Tibial nerve (tissue), 4 donors: Measurements from ENCODE around the gene NCOA3. TPM values are rescaled to one million over a fixed set of nuclear protein-coding genes. Genes with fewer than 3 reads are reported as not detected.

ENCODE experiments used
- DNase-seq, 2 donors: peaks; one replicate each; pipeline ENCODE4 v3.0.0-alpha.2; 2019; ENCODE audit warnings: low spot score in 2 of 2
- H3K27ac ChIP-seq, 4 donors: fragments of 200-600 bp; sonication (generic) in 3 of 4; one replicate each; pipeline ENCODE4 v1.5.1; 2017 to 2019; ENCODE audit warnings: mild to moderate bottlenecking in 1 of 4
- H3K27me3 ChIP-seq, 2 donors: fragments of 200-600 bp; sonication (generic) in 1 of 2; one replicate each; pipeline versions ENCODE4 v1.5.1 to v1.6.0; 2017 to 2019
- H3K36me3 ChIP-seq, 3 donors: fragments of 200-600 bp; sonication (generic); one replicate each; pipeline ENCODE4 v1.5.1; 2018 to 2019
- H3K4me1 ChIP-seq, 4 donors: fragments of 200-600 bp; sonication (generic) in 3 of 4; one replicate each; pipeline ENCODE4 v1.5.1; 2017 to 2019
- H3K4me3 ChIP-seq, 4 donors: fragments of 200-600 bp; sonication (generic) in 3 of 4; one replicate each; pipeline ENCODE4 v1.5.1; 2017 to 2019; ENCODE audit warnings: mild to moderate bottlenecking in 1 of 4, moderate library complexity in 1 of 4
- H3K9me3 ChIP-seq, 4 donors: fragments of 200-600 bp; sonication (generic) in 3 of 4; one replicate each; pipeline ENCODE4 v1.5.1; 2017 to 2019
- EP300 ChIP-seq, 2 donors: sonication (generic); formaldehyde crosslinking; IDR thresholded peaks; one replicate each; pipeline ENCODE4 v1.6.1; 2017; ENCODE audit warnings: antibody characterized with exemption in 2 of 2, mild to moderate bottlenecking in 1 of 2
- POLR2A ChIP-seq, 2 donors: fragments of 450-650 bp; IDR thresholded peaks; one replicate each; pipeline ENCODE4 v1.6.1; 2017; ENCODE audit warnings: antibody characterized with exemption in 2 of 2, mild to moderate bottlenecking in 2 of 2, moderate library complexity in 2 of 2
- WGBS, 2 donors: methylation state at CpG; one replicate each; pipeline ENCODE4 v1.1.5; 2018; 5-methylcytosine and 5-hydroxymethylcytosine counted together
- total RNA-seq, 4 donors: library from RNA; depleted of rRNA; stranded (reverse); fragments of >200 nt; gene quantifications; one replicate each; pipeline ENCODE4 v1.1.0, GENCODE V29; 2016
- TF ChIP-seq, protein P1 (sequence below), 5 experiments: fragments of 200-600 bp in 3 of 5; fragments of 450-650 bp in 2 of 5; sonication (generic) in 3 of 5; IDR thresholded peaks; one replicate each; pipeline ENCODE4 v1.5.1; 2016 to 2019; ENCODE audit warnings: antibody characterized with exemption in 5 of 5, mild to moderate bottlenecking in 3 of 5, moderate library complexity in 2 of 5

Gene NCOA3
- total RNA-seq, 4 donors from 2014 or later = 38.0 to 48.9 (median 40.7) TPM

GRCh38 chr20:47631078-47631477, 129.4 kb downstream of the NCOA3 start:
- Histone ChIP-seq H3K9me3 (no peaks in the 10 kb centered on the region), H3K4me1 (no peaks in the 10 kb centered on the region), H3K27ac (no peak overlapping the region), H3K4me3 (no peak overlapping the region), H3K27me3 (no peaks in the 10 kb centered on the region), H3K36me3 (peaks cover 0 to 74% (median 9%) of the 10 kb centered on the region in 3 donors)
- TF ChIP-seq EP300 (IDR thresholded peaks at IDR 0.05) = no peak
- TF ChIP-seq, protein P1, sequence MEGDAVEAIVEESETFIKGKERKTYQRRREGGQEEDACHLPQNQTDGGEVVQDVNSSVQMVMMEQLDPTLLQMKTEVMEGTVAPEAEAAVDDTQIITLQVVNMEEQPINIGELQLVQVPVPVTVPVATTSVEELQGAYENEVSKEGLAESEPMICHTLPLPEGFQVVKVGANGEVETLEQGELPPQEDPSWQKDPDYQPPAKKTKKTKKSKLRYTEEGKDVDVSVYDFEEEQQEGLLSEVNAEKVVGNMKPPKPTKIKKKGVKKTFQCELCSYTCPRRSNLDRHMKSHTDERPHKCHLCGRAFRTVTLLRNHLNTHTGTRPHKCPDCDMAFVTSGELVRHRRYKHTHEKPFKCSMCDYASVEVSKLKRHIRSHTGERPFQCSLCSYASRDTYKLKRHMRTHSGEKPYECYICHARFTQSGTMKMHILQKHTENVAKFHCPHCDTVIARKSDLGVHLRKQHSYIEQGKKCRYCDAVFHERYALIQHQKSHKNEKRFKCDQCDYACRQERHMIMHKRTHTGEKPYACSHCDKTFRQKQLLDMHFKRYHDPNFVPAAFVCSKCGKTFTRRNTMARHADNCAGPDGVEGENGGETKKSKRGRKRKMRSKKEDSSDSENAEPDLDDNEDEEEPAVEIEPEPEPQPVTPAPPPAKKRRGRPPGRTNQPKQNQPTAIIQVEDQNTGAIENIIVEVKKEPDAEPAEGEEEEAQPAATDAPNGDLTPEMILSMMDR (IDR thresholded peaks at IDR 0.05) = no peak
- no peak for TF ChIP-seq POLR2A (IDR thresholded peaks at IDR 0.05)
- DNase-seq = no peak

GRCh38 chr20:47635256-47635655, 133.6 kb downstream of the NCOA3 start:
- Histone ChIP-seq H3K4me1 (peaks cover 0 to 9% (median 0%) of the 10 kb centered on the region in 4 donors), H3K4me3 (no peak overlapping the region), H3K27me3 (no peaks in the 10 kb centered on the region), H3K9me3 (no peaks in the 10 kb centered on the region), H3K36me3 (peaks cover 0 to 82% (median 18%) of the 10 kb centered on the region in 3 donors), H3K27ac (no peak overlapping the region)
- DNase-seq = no peak
- TF ChIP-seq EP300 (IDR thresholded peaks at IDR 0.05) (no peak), POLR2A (IDR thresholded peaks at IDR 0.05) (no peak)
- TF ChIP-seq, protein P1 (IDR thresholded peaks at IDR 0.05) = no peak
- WGBS, 2 donors = 91 to 98% methylated on average over 4 of the region's 4 CpGs

GRCh38 chr20:47638851-47639250, 137.2 kb downstream of the NCOA3 start:
- H3K4me1 ChIP-seq = peaks cover 0 to 9% (median 0%) of the 10 kb centered on the region in 4 donors
- DNase-seq = no peak
- peak overlapping the region in 1 of 4 donors; percentile 0 for H3K27ac ChIP-seq
- peaks cover 0 to 94% (median 19%) of the 10 kb centered on the region in 3 donors for H3K36me3 ChIP-seq
- TF ChIP-seq, protein P1 (IDR thresholded peaks at IDR 0.05) = no peak
- TF ChIP-seq EP300 (IDR thresholded peaks at IDR 0.05) = no peak
- no peak for TF ChIP-seq POLR2A (IDR thresholded peaks at IDR 0.05)
- H3K4me3 ChIP-seq = no peak overlapping the region
- 33 to 34% methylated on average over 4 of the region's 4 CpGs for WGBS, 2 donors
- no peaks in the 10 kb centered on the region for H3K27me3 ChIP-seq
- H3K9me3 ChIP-seq = no peaks in the 10 kb centered on the region

- 93 to 95% methylated on average over 4 of the region's 4 CpGs for WGBS, 2 donors
Observed at GRCh38 chr20:47642118-47642517, 140.4 kb downstream of the NCOA3 start.

DNA sequence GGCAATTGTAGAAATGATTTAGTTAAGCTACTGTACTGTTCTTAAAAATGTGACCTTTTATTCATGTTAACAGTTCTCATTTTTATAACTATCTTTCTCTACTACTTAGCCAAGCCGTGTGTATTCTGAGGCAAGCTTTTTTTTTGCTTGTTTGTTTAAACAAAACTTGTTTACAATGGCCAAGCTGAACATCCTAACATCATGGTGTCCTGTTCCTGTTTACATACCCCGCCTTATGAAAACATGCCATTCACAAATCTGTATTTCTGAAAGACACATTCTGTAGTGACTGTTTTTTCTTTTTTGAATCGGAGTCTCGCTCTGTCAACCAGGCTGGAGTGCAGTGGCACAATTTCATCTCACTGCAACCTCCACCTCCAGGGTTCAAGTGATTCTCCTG, 140.9 kb downstream of the NCOA3 start:
- Histone ChIP-seq H3K9me3 (no peaks in the 10 kb centered on the region), H3K4me3 (no peak overlapping the region), H3K27ac (no peak overlapping the region), H3K4me1 (peaks cover 0 to 9% (median 0%) of the 10 kb centered on the region in 4 donors), H3K27me3 (no peaks in the 10 kb centered on the region), H3K36me3 (peaks cover 0 to 97% (median 17%) of the 10 kb centered on the region in 3 donors)
- no peak for TF ChIP-seq EP300 (IDR thresholded peaks at IDR 0.05)
- TF ChIP-seq POLR2A (IDR thresholded peaks at IDR 0.05) = no peak
- TF ChIP-seq, protein P1 (IDR thresholded peaks at IDR 0.05) = no peak
- 81 to 82% methylated on average over 4 of the region's 4 CpGs for WGBS, 2 donors
- DNase-seq = no peak

More at GRCh38 chr20:47642118-47642517, 140.4 kb downstream of the NCOA3 start:
- TF ChIP-seq, protein P1 (IDR thresholded peaks at IDR 0.05) = no peak
- TF ChIP-seq EP300 (IDR thresholded peaks at IDR 0.05) = no peak
- no peak for TF ChIP-seq POLR2A (IDR thresholded peaks at IDR 0.05)
- H3K27ac ChIP-seq = no peak overlapping the region
- no peaks in the 10 kb centered on the region for H3K27me3 ChIP-seq
- peaks cover 0 to 9% (median 0%) of the 10 kb centered on the region in 4 donors for H3K4me1 ChIP-seq
- peak in 1 of 2 donors; percentile 38 for DNase-seq
- H3K4me3 ChIP-seq = no peak overlapping the region
- H3K36me3 ChIP-seq = peaks cover 0 to 97% (median 17%) of the 10 kb centered on the region in 3 donors
- no peaks in the 10 kb centered on the region for H3K9me3 ChIP-seq
